Activated B cell treated with CpG ODN at 0.5 μM for 24 hours (primary cell): ENCODE results near the gene HDAC4. TPM values are rescaled to one million over a fixed set of nuclear protein-coding genes. Genes with fewer than 3 reads are reported as not detected.

ENCODE experiments used
- ATAC-seq: fragments of 200-7000 bp; cut with Tn5 transposase; one replicate; pipeline ENCODE4 v1.10.0; 2021; ENCODE audit warnings: low read depth, mild to moderate bottlenecking, moderate library complexity
- CTCF ChIA-PET: fragments of 350-600 bp; sonication (Branson Sonifier 250); formaldehyde crosslinking; loops from one replicate; lab custom pipeline; 2021; ENCODE audit warnings: antibody characterized with exemption; lab: Charles Lee
- POLR2A ChIA-PET: fragments of 350-600 bp; sonication (Branson Sonifier 250); formaldehyde crosslinking; loops from one replicate; lab custom pipeline; 2021; ENCODE audit warnings: antibody characterized with exemption; lab: Charles Lee
- DNase-seq: peaks from one replicate; pipeline ENCODE4 v3.0.0; 2022
- H3K27ac Mint-ChIP-seq: one replicate; pipeline ENCODE4 v1.8.0; 2020; ENCODE audit warnings: mixed read lengths
- H3K27me3 Mint-ChIP-seq: one replicate; pipeline ENCODE4 v1.8.0; 2021; ENCODE audit warnings: mixed read lengths
- H3K36me3 Mint-ChIP-seq: one replicate; pipeline ENCODE4 v1.8.0; 2021; ENCODE audit warnings: low read depth, mixed read lengths
- H3K4me1 Mint-ChIP-seq: one replicate; pipeline ENCODE4 v1.8.0; 2021; ENCODE audit warnings: mixed read lengths
- H3K4me3 Mint-ChIP-seq: one replicate; pipeline ENCODE4 v1.8.0; 2020; ENCODE audit warnings: mild to moderate bottlenecking, mixed read lengths
- H3K9me3 Mint-ChIP-seq: one replicate; pipeline ENCODE4 v1.8.0; 2020; ENCODE audit warnings: mixed read lengths
- intact Hi-C: fragments of 100-400 bp; cut with micrococcal nuclease; formaldehyde crosslinking; loops from one replicate; pipeline ENCODE4 v1.15.1; 2024
- total RNA-seq: library from RNA; stranded (reverse); gene quantifications from 2 replicates; pipeline ENCODE4 v1.2.3, GENCODE V29; 2022
- TF ChIP-seq, protein P1 (sequence below): fragments of 200-600 bp; IDR thresholded peaks from one replicate; pipeline ENCODE4 v1.8.0; 2022; ENCODE audit warnings: antibody characterized with exemption, mild to moderate bottlenecking

HDAC4 gene
- total RNA-seq, 1 donor from 2014 or later, result 31.9 TPM

DNA sequence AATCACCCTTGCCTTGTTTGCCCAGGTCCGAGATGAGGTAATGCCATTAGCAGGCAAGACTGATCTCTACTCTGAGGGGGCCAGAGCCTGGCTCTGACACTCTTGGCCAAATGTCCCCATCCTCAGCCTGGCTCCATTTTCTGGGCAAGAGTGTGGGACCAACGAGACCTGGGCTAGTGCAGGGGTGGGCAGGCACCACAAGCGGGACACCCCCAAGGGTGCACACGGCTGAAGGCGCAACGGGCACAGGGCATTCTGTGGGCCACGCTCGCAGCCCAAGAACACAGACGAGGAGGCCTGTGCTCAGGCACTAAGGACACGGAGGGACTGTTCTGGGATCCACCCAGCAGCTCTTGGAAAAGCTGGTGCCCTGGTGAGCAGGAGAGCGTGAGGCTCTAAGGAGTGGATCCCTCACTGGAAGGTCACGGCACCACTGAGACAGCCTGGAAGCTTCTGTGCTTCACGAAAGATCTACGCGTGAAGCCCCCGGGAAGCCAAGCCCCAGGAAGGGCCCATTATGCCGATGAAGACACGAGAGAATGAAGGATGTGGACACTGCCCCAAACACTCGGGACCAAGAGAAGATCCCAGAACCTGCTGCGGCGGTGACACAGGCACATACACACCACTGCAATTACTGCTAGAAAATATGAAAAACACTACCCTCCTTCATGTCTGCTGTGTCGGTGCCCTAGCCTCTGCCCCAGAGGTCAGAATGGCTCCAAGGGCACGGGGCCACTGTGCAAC is 138.2 kb downstream of the HDAC4 start:
- ChIA-PET CTCF (no interaction called here), POLR2A (no interaction called here)
- ATAC-seq, result no peak
- intact Hi-C loops, result no loop called here
- TF ChIP-seq, protein P1, sequence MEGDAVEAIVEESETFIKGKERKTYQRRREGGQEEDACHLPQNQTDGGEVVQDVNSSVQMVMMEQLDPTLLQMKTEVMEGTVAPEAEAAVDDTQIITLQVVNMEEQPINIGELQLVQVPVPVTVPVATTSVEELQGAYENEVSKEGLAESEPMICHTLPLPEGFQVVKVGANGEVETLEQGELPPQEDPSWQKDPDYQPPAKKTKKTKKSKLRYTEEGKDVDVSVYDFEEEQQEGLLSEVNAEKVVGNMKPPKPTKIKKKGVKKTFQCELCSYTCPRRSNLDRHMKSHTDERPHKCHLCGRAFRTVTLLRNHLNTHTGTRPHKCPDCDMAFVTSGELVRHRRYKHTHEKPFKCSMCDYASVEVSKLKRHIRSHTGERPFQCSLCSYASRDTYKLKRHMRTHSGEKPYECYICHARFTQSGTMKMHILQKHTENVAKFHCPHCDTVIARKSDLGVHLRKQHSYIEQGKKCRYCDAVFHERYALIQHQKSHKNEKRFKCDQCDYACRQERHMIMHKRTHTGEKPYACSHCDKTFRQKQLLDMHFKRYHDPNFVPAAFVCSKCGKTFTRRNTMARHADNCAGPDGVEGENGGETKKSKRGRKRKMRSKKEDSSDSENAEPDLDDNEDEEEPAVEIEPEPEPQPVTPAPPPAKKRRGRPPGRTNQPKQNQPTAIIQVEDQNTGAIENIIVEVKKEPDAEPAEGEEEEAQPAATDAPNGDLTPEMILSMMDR, result no peak
- DNase-seq, result no peak
- Mint-ChIP-seq H3K4me3 (no peak overlapping the region), H3K36me3 (peaks cover under 1% of the 10 kb centered on the region), H3K27me3 (peaks cover 35% of the 10 kb centered on the region), H3K27ac (no peak overlapping the region), H3K9me3 (peaks cover 10% of the 10 kb centered on the region), H3K4me1 (peaks cover 64% of the 10 kb centered on the region)

GRCh38 chr2:239261796-239262483 is 138.9 kb downstream of the HDAC4 start:
- POLR2A ChIA-PET, result no interaction called here
- no peak overlapping the region for H3K27ac Mint-ChIP-seq
- peaks cover 37% of the 10 kb centered on the region for H3K27me3 Mint-ChIP-seq
- H3K4me3 Mint-ChIP-seq, result no peak overlapping the region
- peaks cover 7% of the 10 kb centered on the region for H3K36me3 Mint-ChIP-seq
- intact Hi-C loops, result no loop called here
- TF ChIP-seq, protein P1, result no peak
- peaks cover 17% of the 10 kb centered on the region for H3K9me3 Mint-ChIP-seq
- ATAC-seq (no peak), DNase-seq (no peak)
- H3K4me1 Mint-ChIP-seq, result peaks cover 62% of the 10 kb centered on the region
- CTCF ChIA-PET, result no interaction called here

GRCh38 chr2:239261356-239261755 is 139.5 kb downstream of the HDAC4 start:
- no peak overlapping the region for H3K27ac Mint-ChIP-seq
- H3K4me3 Mint-ChIP-seq, result no peak overlapping the region
- DNase-seq (no peak), ATAC-seq (no peak)
- peaks cover 57% of the 10 kb centered on the region for H3K4me1 Mint-ChIP-seq
- TF ChIP-seq, protein P1, result no peak
- ChIA-PET CTCF (no interaction called here), POLR2A (no interaction called here)
- H3K27me3 Mint-ChIP-seq, result peaks cover 33% of the 10 kb centered on the region
- H3K36me3 Mint-ChIP-seq, result peaks cover 7% of the 10 kb centered on the region
- peaks cover 17% of the 10 kb centered on the region for H3K9me3 Mint-ChIP-seq
- intact Hi-C loops, result no loop called here

- CTCF ChIA-PET, result no interaction called here
- Mint-ChIP-seq H3K9me3 (peaks cover 17% of the 10 kb centered on the region), H3K27ac (no peak overlapping the region), H3K4me1 (peaks cover 54% of the 10 kb centered on the region), H3K27me3 (peaks cover 31% of the 10 kb centered on the region), H3K36me3 (peaks cover 7% of the 10 kb centered on the region), H3K4me3 (no peak overlapping the region)
- DNase-seq (no peak), ATAC-seq (no peak)
- TF ChIP-seq, protein P1, result no peak
- intact Hi-C loops, result no loop called here
- POLR2A ChIA-PET, result interaction anchor here (1.2 kb wide), 1 partner anchor 34 kb away, joined by 4 read pairs; no protein-coding TSS in a partner anchor
Measured at GRCh38 chr2:239260546-239261327, 140.1 kb downstream of the HDAC4 start.
